NCI-H2227 treated with DMSO at 0.1 percent for 48 hours (cell line): Measurements from ENCODE around the gene CAMK2B.

ENCODE experiments used
- DNase-seq: peaks from one replicate; lab custom pipeline; 2025; lab: John Stamatoyannopoulos, UW

Gene CAMK2B

DNA sequence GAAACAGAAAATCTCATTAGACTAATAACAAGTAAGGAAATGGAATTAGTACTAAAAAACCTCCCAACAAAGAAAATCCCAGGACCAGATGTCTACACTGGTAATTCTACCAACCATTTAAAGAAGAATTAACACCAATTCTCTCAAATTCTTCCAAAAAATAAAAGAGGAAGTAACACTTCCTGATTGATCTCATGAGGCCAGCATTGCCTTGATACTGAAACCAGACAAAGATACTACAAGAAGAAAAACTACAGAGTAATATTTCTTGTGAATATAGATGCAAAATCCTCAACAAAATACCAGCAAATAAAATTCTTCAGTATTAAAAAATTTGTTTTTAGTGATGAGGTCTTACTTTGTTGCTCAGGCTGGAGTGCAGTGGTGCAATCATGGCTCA is 157.5 kb downstream of the CAMK2B start:
- DNase-seq = no peak
